Activated gamma-delta T cell treated with anti-CD3 and anti-CD28 coated beads, Interleukin-2, amount 50 U/mL, for 16 hours (primary cell): ENCODE results near the gene GUCD1.

Experiments used
- DNase-seq: peaks from one replicate; pipeline ENCODE4 v3.0.0-alpha.2; 2020; ENCODE audit warnings: low read depth

The GUCD1 gene

DNA sequence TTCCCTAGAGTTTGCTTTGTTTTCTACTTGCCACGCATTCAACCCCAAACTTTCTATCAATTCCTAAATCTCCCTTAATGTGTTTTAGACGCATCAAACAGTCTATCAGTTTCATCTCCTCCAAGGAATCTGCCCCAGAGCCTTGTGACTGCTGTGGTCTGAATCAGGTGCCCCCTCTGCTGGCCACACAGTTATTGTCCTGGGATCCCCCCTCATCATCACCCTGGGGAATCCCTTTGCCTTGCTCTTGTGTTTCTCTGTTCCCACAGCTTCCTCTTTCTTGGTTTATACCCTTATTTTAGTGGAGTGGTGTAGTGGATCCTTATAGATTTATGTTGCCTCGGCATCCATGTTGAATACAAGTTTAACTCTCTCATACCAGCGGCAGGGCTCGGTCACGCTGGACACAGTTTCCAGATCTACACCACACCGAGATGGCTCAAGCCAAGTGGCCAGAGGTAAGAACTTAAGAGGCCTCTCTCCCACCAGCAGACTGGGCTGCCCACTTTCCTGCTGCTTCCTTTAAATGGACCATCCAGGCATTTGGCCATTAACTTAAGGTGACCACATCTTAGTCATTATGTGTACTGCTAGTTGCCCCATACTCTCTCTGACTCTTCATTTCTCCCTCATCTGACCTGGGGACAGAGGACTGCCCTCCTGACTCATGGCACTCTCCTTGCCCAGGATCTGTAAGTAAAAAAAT lies 51.6 kb downstream of the GUCD1 start:
- DNase-seq: peak; percentile 45

- DNase-seq: no peak
Measured at GRCh38 chr22:24502541-24502940, 52.4 kb downstream of the GUCD1 start.

DNA sequence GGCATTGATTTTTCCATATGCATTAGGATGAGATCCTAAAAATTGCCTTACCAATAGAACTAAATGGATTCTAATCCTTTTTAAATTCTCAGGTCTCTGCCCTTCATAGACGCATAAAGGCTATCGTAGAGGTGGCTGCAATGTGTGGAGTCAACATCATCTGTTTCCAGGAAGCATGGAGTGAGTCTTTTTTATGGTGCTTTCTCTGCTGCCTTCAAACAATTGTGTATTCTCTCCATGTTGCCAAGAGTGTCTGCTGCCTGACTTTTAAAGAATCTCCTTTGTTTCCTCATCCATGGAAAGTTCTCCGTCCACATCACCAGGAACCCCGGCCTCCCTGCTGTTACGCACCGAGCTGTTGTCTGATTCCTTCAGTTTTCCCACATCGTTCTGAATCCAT lies 52.9 kb downstream of the GUCD1 start:
- DNase-seq: no peak

DNA sequence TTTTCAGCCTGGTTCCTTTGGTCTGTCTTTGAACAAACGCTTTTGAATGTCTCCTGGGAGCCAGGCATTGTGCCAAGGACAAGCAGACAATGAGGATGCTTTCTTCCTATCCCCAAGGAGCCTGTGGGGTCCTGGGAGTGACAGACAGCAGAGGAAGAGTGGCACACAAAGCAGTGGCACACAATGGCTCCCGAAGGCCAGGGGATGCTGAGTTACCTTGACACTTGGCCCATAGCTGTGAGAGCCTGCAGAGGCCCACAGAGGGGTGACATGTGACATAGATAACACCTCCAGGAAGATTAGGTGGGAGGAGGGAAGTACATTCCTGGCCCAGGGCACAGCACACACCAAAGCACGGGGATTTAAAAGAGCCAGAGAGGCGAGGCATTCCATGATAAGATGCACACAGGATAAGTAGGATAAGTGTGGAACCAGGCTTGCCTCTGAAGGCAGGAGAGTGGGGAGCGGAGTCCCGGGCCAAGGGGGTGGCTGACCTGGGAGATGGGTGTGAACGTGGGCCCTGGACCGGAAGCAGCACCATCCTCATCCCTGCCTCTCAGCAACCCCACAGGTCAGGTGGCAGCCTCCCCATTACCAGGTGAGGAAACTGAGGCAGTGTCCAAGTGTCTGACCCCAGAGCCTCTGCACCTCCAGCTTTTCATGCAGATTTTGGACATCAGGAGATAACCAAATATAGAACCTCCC lies 53.5 kb downstream of the GUCD1 start:
- DNase-seq: no peak

- DNase-seq: no peak
Measured at GRCh38 chr22:24500277-24500820, 54.6 kb downstream of the GUCD1 start.

DNA sequence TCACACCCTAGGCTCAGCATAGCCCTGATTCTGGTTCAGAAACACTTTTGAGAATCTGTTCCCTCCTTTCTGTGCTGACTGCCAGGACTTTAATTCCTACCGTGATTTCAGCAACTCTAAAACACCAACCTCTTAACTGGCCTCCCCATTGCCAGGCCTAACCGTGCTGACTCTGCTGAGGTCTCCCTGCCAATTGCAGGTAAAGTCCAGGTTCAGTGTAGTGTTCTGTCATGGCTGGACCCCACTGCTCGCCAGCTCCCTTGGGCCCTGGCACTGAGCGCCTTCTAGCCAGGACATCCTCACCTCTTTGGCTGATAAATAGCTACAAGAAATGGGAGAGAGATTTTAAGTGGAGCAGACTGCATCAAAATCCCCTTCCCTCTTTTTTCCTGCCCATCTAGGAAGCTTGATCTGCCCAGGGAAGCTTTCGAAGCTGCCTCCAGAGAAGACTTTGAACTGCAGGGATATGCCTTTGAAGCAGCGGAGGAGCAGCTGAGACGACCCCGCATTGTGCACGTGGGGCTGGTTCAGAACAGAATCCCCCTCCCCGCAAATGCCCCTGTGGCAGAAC lies 55.1 kb downstream of the GUCD1 start:
- DNase-seq: no peak

DNA sequence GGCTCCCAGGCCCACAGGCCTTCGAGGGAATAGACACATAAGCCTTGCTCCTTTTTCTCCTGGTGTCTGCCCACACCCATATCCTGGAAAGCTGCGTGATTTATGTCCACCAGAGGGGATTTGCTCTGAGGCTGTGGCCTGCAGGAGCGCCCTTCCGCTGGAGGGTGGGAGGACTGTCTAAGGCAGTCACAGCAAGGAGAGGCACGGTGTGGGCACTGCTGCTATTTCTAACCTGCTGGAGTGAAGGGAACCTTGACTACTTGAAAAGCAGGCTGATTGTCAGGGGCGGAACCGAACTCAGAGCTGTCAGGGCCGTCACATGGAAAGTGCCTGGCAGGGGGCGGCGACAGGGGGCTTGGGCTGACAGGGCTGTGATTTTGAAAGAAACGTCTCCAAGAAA lies 56.1 kb downstream of the GUCD1 start:
- no peak for DNase-seq

DNA sequence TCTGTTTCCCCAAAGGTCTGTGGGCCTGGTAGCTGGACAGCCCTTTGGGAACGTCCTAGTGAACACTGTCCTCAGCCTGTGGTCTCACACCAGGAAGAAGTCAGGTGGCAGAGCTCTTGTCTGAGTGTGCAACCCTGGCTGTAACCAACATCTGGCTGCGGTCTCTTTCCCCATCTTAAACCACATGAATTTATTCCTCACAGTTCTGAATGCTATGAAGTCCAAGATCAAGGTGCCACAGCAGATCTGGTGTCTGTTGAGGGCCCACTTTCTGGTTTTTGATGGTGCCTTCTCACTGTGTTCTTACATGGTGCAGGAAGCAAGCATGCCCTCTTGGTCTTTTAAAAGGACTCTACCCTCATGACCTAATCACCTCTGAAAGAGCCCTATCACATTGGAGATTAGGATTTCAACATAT lies 57.1 kb downstream of the GUCD1 start:
- no peak for DNase-seq

GRCh38 chr22:24496661-24497060 lies 58.3 kb downstream of the GUCD1 start:
- no peak for DNase-seq

GRCh38 chr22:24496234-24496633 lies 58.7 kb downstream of the GUCD1 start:
- DNase-seq: no peak

GRCh38 chr22:24495365-24495675 lies 59.6 kb downstream of the GUCD1 start:
- DNase-seq: no peak

- DNase-seq: no peak
Measured at GRCh38 chr22:24494528-24495364, 60.2 kb downstream of the GUCD1 start, which contains the start of gene UPB1. UPB1 (plus strand) TSS chr22:24495332; CDS start chr22:24495404, 72 bp downstream.

DNA sequence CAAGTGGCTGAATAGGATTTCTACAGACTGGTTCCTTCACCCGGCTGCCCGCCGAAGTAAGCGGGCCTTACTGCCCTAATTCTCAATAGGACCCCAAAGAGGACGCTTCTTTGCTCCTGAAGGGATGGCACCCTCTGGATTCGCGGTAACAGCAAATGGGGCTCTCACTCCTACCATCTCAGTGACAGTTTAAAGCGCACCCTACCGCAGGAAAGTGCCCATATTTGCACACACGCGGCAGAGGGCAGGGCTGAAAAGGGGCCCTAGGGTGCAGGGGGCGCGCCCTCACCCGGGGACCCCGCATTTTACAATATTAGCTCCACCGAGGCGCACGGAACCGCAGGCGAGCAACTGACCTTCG lies 60.8 kb downstream of the GUCD1 start:
- no peak for DNase-seq

GRCh38 chr22:24492391-24492790 lies 62.5 kb downstream of the GUCD1 start:
- no peak for DNase-seq
